Measurements from ENCODE around the gene RPTOR.
"Not testable (repeated sequence)": the region's sequence is repeated elsewhere in the genome, so short reads cannot be mapped to it uniquely, and the experiment has no call there.

RPTOR gene

GRCh38 chr17:80805032-80805751, 260.6 kb downstream of the RPTOR start:
- peak in 1 of 2 experiments; percentile 15 for DNase-seq

- no peak for DNase-seq
Measured at GRCh38 chr17:80807014-80807413, 262.4 kb downstream of the RPTOR start.

- no peak for DNase-seq
Measured at GRCh38 chr17:80807882-80808281, 263.2 kb downstream of the RPTOR start.

GRCh38 chr17:80811181-80812105, 266.8 kb downstream of the RPTOR start:
- no peak for DNase-seq

GRCh38 chr17:80812362-80813088, 267.9 kb downstream of the RPTOR start:
- DNase-seq, result no peak

GRCh38 chr17:80813318-80813717, 268.7 kb downstream of the RPTOR start:
- no peak for DNase-seq

- no peak for DNase-seq
Measured at GRCh38 chr17:80814491-80814890, 269.9 kb downstream of the RPTOR start.

GRCh38 chr17:80815151-80815681, 270.6 kb downstream of the RPTOR start:
- no peak for DNase-seq

GRCh38 chr17:80815718-80816117, 271.1 kb downstream of the RPTOR start:
- DNase-seq, result not testable (repeated sequence)

GRCh38 chr17:80816241-80817103, 271.8 kb downstream of the RPTOR start:
- DNase-seq, result no peak

GRCh38 chr17:80817321-80817845, 272.7 kb downstream of the RPTOR start:
- no peak for DNase-seq

- DNase-seq, result no peak
Measured at GRCh38 chr17:80817861-80818260, 273.2 kb downstream of the RPTOR start.

GRCh38 chr17:80818871-80819270, 274.2 kb downstream of the RPTOR start:
- no peak for DNase-seq

- no peak for DNase-seq
Measured at GRCh38 chr17:80819422-80820164, 275.0 kb downstream of the RPTOR start.

- no peak for DNase-seq
Measured at GRCh38 chr17:80820331-80820730, 275.7 kb downstream of the RPTOR start.

- no peak for DNase-seq
Measured at GRCh38 chr17:80821546-80821945, 276.9 kb downstream of the RPTOR start.

- DNase-seq, result no peak
Measured at GRCh38 chr17:80822021-80822699, 277.5 kb downstream of the RPTOR start.

- DNase-seq, result no peak
Measured at GRCh38 chr17:80822700-80823410, 278.2 kb downstream of the RPTOR start.

Measured in Kasumi-1 (cell line).